ENCODE results near the gene DEXI.

DEXI gene

DNA sequence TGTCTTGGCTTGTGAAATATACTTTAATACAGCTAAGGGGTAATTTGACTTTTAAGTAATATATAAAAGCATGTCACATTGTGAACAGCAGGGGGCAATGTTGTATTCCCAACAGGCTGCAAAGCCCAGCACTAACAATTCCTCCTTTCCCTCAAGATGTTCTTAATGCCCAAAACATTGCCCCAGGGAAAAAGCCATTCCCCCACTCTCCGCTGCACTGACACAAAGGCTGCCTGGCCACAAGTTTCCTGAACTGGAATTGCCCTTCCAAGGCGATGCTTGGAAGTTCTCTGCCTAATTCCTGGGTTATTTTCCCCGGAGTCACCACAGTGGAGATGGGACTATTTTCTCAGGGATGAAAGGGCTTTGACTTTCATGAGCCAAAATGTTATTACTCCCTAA, 29.3 kb upstream of the DEXI start (continued):
- no peak for TF ChIP-seq ZBTB1 (tag by site-specific recombination; IDR thresholded peaks at IDR 0.05)
- no peak for TF ChIP-seq ZNF76 (tag by site-specific recombination; IDR thresholded peaks at IDR 0.05; ENCODE audit: borderline replicate concordance, low read depth)
- peak; percentile 85 for TF ChIP-seq ZNF654 (tag by site-specific recombination; IDR thresholded peaks at IDR 0.05; ENCODE audit: low read depth)
- TF ChIP-seq ZNF660 (tag by site-specific recombination; IDR thresholded peaks at IDR 0.05) = peak; percentile 64; the same call in 1 of the 2 replicates
- TF ChIP-seq, protein P1, sequence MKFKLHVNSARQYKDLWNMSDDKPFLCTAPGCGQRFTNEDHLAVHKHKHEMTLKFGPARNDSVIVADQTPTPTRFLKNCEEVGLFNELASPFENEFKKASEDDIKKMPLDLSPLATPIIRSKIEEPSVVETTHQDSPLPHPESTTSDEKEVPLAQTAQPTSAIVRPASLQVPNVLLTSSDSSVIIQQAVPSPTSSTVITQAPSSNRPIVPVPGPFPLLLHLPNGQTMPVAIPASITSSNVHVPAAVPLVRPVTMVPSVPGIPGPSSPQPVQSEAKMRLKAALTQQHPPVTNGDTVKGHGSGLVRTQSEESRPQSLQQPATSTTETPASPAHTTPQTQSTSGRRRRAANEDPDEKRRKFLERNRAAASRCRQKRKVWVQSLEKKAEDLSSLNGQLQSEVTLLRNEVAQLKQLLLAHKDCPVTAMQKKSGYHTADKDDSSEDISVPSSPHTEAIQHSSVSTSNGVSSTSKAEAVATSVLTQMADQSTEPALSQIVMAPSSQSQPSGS (tag by site-specific recombination; IDR thresholded peaks at IDR 0.05; ENCODE audit: low read depth) = no peak
- TF ChIP-seq OSR2 (tag by site-specific recombination; IDR thresholded peaks at IDR 0.05) = no peak
- TF ChIP-seq ZNF776 (tag by site-specific recombination; IDR thresholded peaks at IDR 0.05; ENCODE audit: borderline replicate concordance) = no peak
- TF ChIP-seq IKZF3 (tag by site-specific recombination; IDR thresholded peaks at IDR 0.05) = peak; percentile 89
- TF ChIP-seq ZNF341 (tag by site-specific recombination; IDR thresholded peaks at IDR 0.05; ENCODE audit: low read depth) = no peak
- TF ChIP-seq PRDM1 (tag by site-specific recombination; IDR thresholded peaks at IDR 0.05) = peak; percentile 66; the same call in 1 of the 2 replicates
- no peak for TF ChIP-seq SCRT1 (tag by site-specific recombination; IDR thresholded peaks at IDR 0.05; ENCODE audit: borderline replicate concordance)
- TF ChIP-seq, protein P2, sequence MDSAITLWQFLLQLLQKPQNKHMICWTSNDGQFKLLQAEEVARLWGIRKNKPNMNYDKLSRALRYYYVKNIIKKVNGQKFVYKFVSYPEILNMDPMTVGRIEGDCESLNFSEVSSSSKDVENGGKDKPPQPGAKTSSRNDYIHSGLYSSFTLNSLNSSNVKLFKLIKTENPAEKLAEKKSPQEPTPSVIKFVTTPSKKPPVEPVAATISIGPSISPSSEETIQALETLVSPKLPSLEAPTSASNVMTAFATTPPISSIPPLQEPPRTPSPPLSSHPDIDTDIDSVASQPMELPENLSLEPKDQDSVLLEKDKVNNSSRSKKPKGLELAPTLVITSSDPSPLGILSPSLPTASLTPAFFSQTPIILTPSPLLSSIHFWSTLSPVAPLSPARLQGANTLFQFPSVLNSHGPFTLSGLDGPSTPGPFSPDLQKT (IDR thresholded peaks at IDR 0.05; ENCODE audit: borderline replicate concordance, low read depth, low read length) = no peak
- TF ChIP-seq ZNF670 (tag by site-specific recombination; IDR thresholded peaks at IDR 0.05; ENCODE audit: low read depth) = no peak
- no peak for TF ChIP-seq GFI1B (tag by site-specific recombination; IDR thresholded peaks at IDR 0.05)
- no peak for TF ChIP-seq ZNF664 (tag by site-specific recombination; IDR thresholded peaks at IDR 0.05)
- no peak for TF ChIP-seq ZNF558 (tag by site-specific recombination; IDR thresholded peaks at IDR 0.05)
- no peak for TF ChIP-seq ZNF658 (tag by site-specific recombination; IDR thresholded peaks at IDR 0.05)
- TF ChIP-seq ZNF521 (tag by site-specific recombination; IDR thresholded peaks at IDR 0.05) = no peak
- no peak for TF ChIP-seq ZNF426 (tag by site-specific recombination; IDR thresholded peaks at IDR 0.05)
- no peak for TF ChIP-seq ZNF510 (tag by site-specific recombination; IDR thresholded peaks at IDR 0.05; ENCODE audit: insufficient replicate concordance)
- no peak for TF ChIP-seq ZNF549 (tag by site-specific recombination; IDR thresholded peaks at IDR 0.05)
- TF ChIP-seq, protein P3, sequence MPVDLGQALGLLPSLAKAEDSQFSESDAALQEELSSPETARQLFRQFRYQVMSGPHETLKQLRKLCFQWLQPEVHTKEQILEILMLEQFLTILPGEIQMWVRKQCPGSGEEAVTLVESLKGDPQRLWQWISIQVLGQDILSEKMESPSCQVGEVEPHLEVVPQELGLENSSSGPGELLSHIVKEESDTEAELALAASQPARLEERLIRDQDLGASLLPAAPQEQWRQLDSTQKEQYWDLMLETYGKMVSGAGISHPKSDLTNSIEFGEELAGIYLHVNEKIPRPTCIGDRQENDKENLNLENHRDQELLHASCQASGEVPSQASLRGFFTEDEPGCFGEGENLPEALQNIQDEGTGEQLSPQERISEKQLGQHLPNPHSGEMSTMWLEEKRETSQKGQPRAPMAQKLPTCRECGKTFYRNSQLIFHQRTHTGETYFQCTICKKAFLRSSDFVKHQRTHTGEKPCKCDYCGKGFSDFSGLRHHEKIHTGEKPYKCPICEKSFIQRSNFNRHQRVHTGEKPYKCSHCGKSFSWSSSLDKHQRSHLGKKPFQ (tag by site-specific recombination; IDR thresholded peaks at IDR 0.05) = no peak
- TF ChIP-seq, protein P4, sequence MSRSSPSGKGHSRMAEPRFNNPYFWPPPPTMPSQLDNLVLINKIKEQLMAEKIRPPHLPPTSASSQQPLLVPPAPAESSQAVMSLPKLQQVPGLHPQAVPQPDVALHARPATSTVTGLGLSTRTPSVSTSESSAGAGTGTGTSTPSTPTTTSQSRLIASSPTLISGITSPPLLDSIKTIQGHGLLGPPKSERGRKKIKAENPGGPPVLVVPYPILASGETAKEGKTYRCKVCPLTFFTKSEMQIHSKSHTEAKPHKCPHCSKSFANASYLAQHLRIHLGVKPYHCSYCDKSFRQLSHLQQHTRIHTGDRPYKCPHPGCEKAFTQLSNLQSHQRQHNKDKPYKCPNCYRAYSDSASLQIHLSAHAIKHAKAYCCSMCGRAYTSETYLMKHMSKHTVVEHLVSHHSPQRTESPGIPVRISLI (tag by site-specific recombination; IDR thresholded peaks at IDR 0.05) = no peak
- TF ChIP-seq, protein P5, sequence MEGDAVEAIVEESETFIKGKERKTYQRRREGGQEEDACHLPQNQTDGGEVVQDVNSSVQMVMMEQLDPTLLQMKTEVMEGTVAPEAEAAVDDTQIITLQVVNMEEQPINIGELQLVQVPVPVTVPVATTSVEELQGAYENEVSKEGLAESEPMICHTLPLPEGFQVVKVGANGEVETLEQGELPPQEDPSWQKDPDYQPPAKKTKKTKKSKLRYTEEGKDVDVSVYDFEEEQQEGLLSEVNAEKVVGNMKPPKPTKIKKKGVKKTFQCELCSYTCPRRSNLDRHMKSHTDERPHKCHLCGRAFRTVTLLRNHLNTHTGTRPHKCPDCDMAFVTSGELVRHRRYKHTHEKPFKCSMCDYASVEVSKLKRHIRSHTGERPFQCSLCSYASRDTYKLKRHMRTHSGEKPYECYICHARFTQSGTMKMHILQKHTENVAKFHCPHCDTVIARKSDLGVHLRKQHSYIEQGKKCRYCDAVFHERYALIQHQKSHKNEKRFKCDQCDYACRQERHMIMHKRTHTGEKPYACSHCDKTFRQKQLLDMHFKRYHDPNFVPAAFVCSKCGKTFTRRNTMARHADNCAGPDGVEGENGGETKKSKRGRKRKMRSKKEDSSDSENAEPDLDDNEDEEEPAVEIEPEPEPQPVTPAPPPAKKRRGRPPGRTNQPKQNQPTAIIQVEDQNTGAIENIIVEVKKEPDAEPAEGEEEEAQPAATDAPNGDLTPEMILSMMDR (tag by site-specific recombination; IDR thresholded peaks at IDR 0.05) = peak; percentile 68
- TF ChIP-seq ZSCAN30 (tag by site-specific recombination; IDR thresholded peaks at IDR 0.05) = peak; percentile 32; the same call in 1 of the 2 replicates
- no peak for TF ChIP-seq SETDB1 (IDR thresholded peaks at IDR 0.05; ENCODE audit: insufficient read length, low read length)
- TF ChIP-seq, protein P6, sequence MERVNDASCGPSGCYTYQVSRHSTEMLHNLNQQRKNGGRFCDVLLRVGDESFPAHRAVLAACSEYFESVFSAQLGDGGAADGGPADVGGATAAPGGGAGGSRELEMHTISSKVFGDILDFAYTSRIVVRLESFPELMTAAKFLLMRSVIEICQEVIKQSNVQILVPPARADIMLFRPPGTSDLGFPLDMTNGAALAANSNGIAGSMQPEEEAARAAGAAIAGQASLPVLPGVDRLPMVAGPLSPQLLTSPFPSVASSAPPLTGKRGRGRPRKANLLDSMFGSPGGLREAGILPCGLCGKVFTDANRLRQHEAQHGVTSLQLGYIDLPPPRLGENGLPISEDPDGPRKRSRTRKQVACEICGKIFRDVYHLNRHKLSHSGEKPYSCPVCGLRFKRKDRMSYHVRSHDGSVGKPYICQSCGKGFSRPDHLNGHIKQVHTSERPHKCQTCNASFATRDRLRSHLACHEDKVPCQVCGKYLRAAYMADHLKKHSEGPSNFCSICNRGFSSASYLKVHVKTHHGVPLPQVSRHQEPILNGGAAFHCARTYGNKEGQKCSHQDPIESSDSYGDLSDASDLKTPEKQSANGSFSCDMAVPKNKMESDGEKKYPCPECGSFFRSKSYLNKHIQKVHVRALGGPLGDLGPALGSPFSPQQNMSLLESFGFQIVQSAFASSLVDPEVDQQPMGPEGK (tag by site-specific recombination; IDR thresholded peaks at IDR 0.05) = peak; percentile 12; the same call in 1 of the 2 replicates
- no peak for TF ChIP-seq ZBTB17 (tag by site-specific recombination; IDR thresholded peaks at IDR 0.05)
- TF ChIP-seq, protein P7, sequence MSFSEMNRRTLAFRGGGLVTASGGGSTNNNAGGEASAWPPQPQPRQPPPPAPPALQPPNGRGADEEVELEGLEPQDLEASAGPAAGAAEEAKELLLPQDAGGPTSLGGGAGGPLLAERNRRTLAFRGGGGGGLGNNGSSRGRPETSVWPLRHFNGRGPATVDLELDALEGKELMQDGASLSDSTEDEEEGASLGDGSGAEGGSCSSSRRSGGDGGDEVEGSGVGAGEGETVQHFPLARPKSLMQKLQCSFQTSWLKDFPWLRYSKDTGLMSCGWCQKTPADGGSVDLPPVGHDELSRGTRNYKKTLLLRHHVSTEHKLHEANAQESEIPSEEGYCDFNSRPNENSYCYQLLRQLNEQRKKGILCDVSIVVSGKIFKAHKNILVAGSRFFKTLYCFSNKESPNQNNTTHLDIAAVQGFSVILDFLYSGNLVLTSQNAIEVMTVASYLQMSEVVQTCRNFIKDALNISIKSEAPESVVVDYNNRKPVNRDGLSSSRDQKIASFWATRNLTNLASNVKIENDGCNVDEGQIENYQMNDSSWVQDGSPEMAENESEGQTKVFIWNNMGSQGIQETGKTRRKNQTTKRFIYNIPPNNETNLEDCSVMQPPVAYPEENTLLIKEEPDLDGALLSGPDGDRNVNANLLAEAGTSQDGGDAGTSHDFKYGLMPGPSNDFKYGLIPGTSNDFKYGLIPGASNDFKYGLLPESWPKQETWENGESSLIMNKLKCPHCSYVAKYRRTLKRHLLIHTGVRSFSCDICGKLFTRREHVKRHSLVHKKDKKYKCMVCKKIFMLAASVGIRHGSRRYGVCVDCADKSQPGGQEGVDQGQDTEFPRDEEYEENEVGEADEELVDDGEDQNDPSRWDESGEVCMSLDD (tag by site-specific recombination; IDR thresholded peaks at IDR 0.05) = no peak

All from HEK293 (cell line).